ENCODE results near the gene GPM6B.

GPM6B gene

GRCh38 chrX:13816643-13817627, at the start of gene GPM6B:
TSS of gene GPM6B (minus strand) at chrX:13817093. CDS start at chrX:13816904, 189 bp downstream.
- ChIA-PET POLR2A (no interaction called here), CTCF (no interaction called here)
- DNase-seq (ENCODE audit: extremely low spot score): no peak
- TF ChIP-seq TARDBP (IDR thresholded peaks at IDR 0.05) (no peak), ELF4 (IDR thresholded peaks at IDR 0.05) (no peak), LEF1 (IDR thresholded peaks at IDR 0.05; ENCODE audit: borderline replicate concordance) (no peak), PKNOX1 (IDR thresholded peaks at IDR 0.05) (no peak), L3MBTL2 (conservative IDR thresholded peaks at IDR 0.05) (no peak), HDGF (IDR thresholded peaks at IDR 0.05; ENCODE audit: borderline replicate concordance) (no peak), SUZ12 (IDR thresholded peaks at IDR 0.05) (no peak), ARNT (IDR thresholded peaks at IDR 0.05) (no peak), NFRKB (IDR thresholded peaks at IDR 0.05) (no peak), ZNF384 (IDR thresholded peaks at IDR 0.05) (no peak), SP1 (IDR thresholded peaks at IDR 0.05) (no peak), FOXA1 (IDR thresholded peaks at IDR 0.05) (no peak), CTBP1 (IDR thresholded peaks at IDR 0.05; ENCODE audit: borderline replicate concordance) (no peak), FOXK2 (IDR thresholded peaks at IDR 0.05) (no peak), BHLHE40 (IDR thresholded peaks at IDR 0.05; ENCODE audit: borderline replicate concordance) (no peak), FOXM1 (IDR thresholded peaks at IDR 0.05; ENCODE audit: borderline replicate concordance) (no peak)

GRCh38 chrX:13864264-13864663, 47.4 kb upstream of the GPM6B start:
- CTCF ChIA-PET: no interaction called here
- POLR2A ChIA-PET: no interaction called here
- no peak for DNase-seq (ENCODE audit: extremely low spot score)
- TF ChIP-seq CTBP1 (IDR thresholded peaks at IDR 0.05; ENCODE audit: borderline replicate concordance) (no peak), FOXK2 (IDR thresholded peaks at IDR 0.05) (no peak), SUZ12 (IDR thresholded peaks at IDR 0.05) (no peak), NFRKB (IDR thresholded peaks at IDR 0.05) (no peak), SP1 (IDR thresholded peaks at IDR 0.05) (no peak), PKNOX1 (IDR thresholded peaks at IDR 0.05) (no peak), ZNF384 (IDR thresholded peaks at IDR 0.05) (no peak), LEF1 (IDR thresholded peaks at IDR 0.05; ENCODE audit: borderline replicate concordance) (no peak), HDGF (IDR thresholded peaks at IDR 0.05; ENCODE audit: borderline replicate concordance) (no peak)

- CTCF ChIA-PET: no interaction called here
- POLR2A ChIA-PET: no interaction called here
- no peak for TF ChIP-seq SUZ12 (IDR thresholded peaks at IDR 0.05)
- no peak for DNase-seq (ENCODE audit: extremely low spot score)
Measured at GRCh38 chrX:13863324-13863723, 46.4 kb upstream of the GPM6B start.

- TF ChIP-seq ARNT (IDR thresholded peaks at IDR 0.05) (no peak), SP1 (IDR thresholded peaks at IDR 0.05) (no peak), PKNOX1 (IDR thresholded peaks at IDR 0.05) (no peak), HDGF (IDR thresholded peaks at IDR 0.05; ENCODE audit: borderline replicate concordance) (no peak), CTBP1 (IDR thresholded peaks at IDR 0.05; ENCODE audit: borderline replicate concordance) (no peak), LEF1 (IDR thresholded peaks at IDR 0.05; ENCODE audit: borderline replicate concordance) (no peak), L3MBTL2 (conservative IDR thresholded peaks at IDR 0.05) (no peak)
- no peak for DNase-seq (ENCODE audit: extremely low spot score)
- ChIA-PET CTCF (no interaction called here), POLR2A (no interaction called here)
Measured at GRCh38 chrX:13859724-13860123, 42.8 kb upstream of the GPM6B start.

GRCh38 chrX:13857804-13858203, 40.9 kb upstream of the GPM6B start:
- no peak for DNase-seq (ENCODE audit: extremely low spot score)
- ChIA-PET CTCF (no interaction called here), POLR2A (no interaction called here)
- TF ChIP-seq SUZ12 (IDR thresholded peaks at IDR 0.05) (no peak), FOXM1 (IDR thresholded peaks at IDR 0.05; ENCODE audit: borderline replicate concordance) (no peak), LEF1 (IDR thresholded peaks at IDR 0.05; ENCODE audit: borderline replicate concordance) (no peak), L3MBTL2 (conservative IDR thresholded peaks at IDR 0.05) (no peak), ZNF384 (IDR thresholded peaks at IDR 0.05) (no peak), ELF4 (IDR thresholded peaks at IDR 0.05) (no peak), FOXK2 (IDR thresholded peaks at IDR 0.05) (no peak), HDGF (IDR thresholded peaks at IDR 0.05; ENCODE audit: borderline replicate concordance) (no peak), FOXA1 (IDR thresholded peaks at IDR 0.05) (no peak), ARNT (IDR thresholded peaks at IDR 0.05) (no peak), CTBP1 (IDR thresholded peaks at IDR 0.05; ENCODE audit: borderline replicate concordance) (no peak), BHLHE40 (IDR thresholded peaks at IDR 0.05; ENCODE audit: borderline replicate concordance) (no peak), TARDBP (IDR thresholded peaks at IDR 0.05) (no peak), SP1 (IDR thresholded peaks at IDR 0.05) (no peak), PKNOX1 (IDR thresholded peaks at IDR 0.05) (no peak), NFRKB (IDR thresholded peaks at IDR 0.05) (no peak)
